HTERT RPE-1 (cell line): ENCODE measurements around the gene ABAT.
"Not testable (repeated sequence)": the region's sequence is repeated elsewhere in the genome, so short reads cannot be mapped to it uniquely, and the experiment has no call there.

Experiments used
- in situ Hi-C: fragments of 300-500 bp; cut with MboI; formaldehyde crosslinking; loops from 4 replicates; pipeline ENCODE4 v1.14.3; 2020; ENCODE audit warnings: low sequenced_read_pairs

The ABAT gene

DNA sequence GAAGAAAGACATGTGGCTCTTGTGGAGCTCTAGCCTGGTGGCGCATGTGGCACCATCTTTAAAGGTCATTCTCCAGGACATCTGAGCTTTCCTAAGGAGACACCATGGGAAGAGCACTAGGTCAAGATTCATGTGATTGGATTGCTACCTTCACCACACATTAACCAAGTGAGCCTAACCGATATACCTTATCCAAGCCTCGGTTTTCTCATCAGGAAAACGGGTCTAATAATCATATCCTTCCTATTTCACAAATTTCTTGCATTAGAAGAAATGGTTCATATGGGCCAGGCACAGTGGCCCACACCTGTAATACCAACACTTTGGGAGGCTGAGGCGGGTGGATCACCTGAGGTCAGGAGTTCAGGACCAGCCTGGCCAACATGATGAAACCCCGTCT lies 64.7 kb downstream of the ABAT start:
- in situ Hi-C loops, result no loop called here

DNA sequence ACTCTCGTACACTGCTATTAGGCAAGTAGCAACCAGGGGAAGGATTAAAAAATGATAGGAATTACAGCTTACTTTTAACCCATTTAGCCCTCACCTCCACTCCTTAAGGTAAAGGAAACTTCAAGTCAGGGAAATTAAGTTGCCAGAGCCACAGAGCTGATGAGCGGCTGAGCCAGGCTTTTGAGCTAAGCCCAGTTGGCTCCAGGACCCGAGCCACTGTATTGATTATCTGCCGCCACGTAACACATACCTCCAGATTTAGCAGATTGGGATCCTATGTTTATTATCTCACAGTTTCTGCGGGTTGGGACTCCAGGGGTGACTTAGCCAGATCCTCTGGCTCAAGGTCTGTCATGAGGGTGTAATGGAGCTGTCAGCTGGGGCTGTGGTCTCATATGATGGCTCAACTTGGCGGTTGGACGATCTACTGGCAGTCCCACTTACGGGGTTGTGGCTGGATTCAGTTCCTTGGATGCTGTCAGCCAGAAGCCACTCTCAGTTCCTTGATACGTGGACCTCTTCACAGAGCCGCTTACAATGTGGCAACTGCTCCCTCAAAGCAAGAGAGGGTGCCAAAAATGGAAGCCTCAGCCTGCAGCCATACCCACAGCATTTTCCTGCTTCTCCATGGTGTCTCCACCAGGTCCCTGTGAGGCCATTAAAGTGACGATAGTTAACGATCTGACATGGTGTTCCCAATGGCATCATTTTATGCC lies 65.7 kb downstream of the ABAT start:
- in situ Hi-C loops, result no loop called here

DNA sequence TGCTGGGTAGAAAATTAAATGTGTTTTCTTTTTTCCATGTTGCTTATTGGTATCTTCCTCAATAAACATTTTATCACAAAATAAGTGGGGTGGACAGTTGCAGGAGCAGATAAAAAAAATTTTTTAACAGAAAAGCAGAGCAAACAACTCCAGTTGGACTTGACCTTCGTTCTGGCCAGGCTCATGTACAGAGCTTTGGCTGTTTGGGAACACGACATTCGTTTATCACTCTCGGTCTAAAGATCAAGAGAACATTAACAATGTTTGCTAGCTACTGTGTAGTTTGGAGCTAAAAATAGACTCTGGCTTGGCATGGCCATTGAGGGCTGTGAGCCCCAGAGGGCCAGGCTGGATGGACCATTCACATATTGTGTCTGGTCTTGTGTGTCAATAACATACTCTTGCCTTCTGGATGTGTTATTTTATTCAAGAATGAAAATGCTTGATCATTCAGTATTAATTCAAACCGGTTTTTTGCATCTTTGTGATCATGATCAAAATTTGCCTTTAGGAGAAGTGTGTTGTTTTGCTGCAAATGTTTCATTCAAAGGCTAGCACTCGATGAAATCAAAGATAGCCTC lies 66.4 kb downstream of the ABAT start:
- in situ Hi-C loops, result no loop called here

DNA sequence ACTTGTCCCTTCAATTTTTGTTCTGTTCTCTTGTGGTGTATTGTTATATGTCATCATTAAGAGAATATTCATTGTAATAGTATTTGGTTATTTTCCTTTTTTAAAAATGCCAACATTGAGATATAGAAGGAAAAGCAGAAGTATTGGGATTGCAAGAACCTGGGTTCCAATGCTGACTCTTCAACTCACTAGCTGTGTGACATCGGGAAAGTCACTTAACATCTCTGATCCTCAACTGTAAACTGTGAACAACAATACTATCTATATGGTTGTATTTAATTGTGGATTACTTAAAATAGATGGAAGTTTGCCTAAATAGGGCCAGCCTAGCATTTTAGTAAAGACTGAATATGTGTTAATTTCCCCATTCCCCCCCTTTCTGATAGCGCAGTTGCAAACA lies 67.2 kb downstream of the ABAT start:
- in situ Hi-C loops, result no loop called here

DNA sequence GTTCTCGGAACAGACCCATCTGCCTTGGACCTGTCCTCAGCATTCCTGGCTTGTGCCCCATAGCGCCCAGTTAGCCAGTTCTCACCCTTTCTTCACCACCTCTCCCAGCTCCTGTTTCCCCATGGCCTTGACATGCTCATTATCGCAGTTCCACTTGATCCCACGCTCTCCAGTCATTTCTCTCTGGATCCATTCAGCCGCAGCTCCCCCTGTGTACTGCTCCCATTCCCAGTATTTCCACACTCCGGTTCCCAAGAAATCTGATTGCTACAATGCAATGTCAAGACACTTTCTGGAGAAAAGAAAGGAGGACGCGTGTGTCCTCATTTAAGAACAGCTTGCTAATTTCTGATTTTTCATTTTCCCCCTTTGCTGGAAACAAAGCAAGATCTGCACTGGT lies 67.7 kb downstream of the ABAT start:
- in situ Hi-C loops, result no loop called here

DNA sequence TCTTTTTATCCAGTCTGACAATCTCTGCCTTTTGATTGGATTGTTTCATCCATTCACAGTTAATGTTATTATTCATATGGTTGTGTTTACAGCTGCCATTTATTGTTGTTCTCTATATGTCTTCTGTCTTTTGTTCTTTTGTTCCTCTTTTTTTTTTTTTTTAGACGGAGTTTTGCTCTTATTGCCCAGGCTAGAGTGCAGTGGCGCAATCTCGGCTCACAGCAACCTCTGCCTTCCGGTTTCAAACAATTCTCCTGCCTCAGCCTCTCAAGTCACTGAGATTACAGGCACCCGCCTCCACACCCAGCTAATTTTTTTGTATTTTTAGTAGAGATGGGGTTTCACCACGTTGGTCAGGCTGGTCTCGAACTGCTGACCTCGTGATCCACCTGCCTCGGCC lies 74.5 kb downstream of the ABAT start:
- in situ Hi-C loops, result not testable (repeated sequence)

DNA sequence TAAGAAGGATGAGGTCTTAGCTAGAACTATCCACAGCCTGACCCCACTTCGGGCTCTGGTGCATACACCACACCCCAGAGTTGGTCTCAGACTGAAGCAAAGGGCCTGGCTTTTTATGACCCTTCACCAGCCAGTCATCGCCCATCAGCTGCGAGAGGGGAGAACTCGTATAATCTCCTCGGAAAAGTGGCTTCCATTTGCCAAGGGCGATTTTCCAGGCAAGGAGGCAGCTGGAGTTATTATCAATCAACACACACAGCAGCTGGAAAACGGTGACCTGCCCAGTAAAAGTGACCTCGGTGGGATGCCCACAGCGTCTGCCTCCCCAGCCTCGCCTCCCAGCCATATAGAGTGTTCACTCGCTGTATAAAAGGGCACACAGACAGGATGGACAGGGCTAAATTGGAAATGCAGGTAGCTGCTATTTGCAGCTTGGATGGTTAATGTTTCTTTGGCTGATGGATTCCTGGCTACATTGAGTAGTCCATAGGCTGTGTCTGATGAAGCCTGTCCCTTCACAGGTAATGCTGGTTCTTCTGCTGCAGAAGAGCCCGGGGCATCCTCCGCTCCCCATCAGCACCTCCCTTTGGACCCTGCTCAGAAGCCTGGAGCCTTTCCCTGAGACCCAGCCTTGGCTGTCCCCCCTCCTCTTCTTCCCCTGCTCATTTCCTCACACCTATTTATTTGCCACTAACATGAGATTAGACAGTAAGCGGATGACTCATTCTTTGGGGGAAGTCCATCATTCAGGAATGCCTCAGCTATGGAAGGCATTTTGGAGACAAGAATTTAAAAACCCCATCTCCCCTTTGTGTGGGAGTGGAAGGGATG lies 77.3 kb downstream of the ABAT start:
- in situ Hi-C loops, result no loop called here

DNA sequence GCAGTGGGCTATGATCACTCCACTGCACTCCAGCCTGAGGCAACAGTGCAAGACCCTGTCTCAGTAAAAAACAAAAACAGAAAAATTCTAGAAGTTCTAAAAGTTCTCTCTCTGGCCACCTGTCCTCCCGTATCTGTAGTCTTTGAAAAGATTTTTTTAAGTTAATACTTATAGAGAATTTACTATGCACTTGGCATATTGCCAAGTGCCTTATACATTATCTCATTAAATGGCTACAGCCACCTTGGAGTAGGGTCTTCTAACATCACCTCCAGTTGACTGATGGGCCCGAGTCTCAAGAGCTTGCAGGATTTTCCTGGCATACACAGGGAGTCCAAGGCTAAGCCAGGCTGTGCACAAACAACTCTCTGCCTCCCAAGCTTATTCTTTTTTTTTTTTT lies 78.3 kb downstream of the ABAT start:
- in situ Hi-C loops, result no loop called here

DNA sequence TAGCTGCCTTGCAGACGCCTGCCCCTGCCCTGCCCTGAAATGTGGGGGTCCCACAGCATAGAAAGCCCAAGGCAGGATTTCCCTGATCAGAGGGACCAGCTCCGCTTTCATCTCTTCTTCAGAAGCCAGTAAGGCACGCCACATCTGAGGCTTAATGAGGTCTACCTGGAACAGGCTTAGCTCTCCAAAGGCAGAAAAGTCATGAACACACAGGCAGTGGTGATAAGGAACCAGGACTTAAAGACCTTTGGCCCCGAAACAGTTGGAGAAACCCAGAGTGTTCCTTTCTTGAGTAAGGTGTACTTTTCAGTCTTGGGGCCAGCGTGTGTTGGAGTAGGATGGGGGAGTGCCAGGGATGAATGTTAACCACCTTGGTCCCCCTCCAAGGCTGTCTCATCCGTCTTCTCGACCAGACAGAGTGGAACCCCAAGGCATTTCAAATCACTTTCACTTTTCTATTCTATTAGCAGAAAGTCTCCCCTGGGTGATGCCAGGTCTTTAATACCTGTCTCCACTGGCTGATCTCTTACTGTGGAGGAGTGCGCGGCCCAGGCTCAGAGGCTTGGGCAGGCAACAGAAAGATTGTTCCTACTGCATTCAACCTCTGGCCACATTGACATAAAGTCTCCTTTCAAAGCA lies 79.1 kb downstream of the ABAT start:
- in situ Hi-C loops, result no loop called here

DNA sequence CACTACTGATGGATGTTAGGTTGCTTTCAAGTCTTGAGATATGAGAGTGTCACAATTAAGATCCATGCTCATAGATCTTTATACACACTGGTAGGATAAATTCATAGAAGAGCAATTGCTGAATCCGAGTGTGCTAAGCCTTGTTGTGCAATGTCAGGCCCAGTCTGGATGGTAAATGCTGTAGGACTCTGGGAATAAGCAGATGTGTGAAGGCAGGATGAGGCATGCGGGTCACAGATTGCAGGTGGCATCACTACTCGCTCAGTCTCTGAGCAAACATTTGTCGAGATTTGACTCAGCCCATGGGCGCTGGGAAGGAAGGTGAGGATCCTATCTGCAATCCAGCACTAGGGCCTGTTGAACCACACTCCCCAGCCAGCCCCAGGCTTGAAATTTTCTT lies 82.3 kb downstream of the ABAT start:
- in situ Hi-C loops, result no loop called here

DNA sequence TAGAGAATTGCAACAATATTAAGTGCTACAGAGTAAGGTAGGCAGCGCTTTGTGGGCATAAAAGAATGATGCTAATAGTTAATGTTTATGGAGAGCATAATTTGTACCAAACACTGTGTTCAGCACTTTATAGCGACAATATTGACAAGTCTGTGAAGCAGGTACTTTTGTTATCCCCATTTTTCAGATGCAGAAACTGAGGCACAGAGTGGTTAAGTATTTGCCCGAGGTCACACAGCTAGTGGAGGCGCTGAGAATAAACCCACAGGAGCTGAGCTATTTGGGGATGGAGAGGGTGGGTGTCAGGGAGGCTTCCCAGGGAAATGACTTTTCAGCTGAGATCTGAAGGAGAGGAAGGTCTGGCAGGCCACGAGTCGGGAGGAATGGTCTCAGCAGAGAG lies 83.6 kb downstream of the ABAT start:
- in situ Hi-C loops, result no loop called here

DNA sequence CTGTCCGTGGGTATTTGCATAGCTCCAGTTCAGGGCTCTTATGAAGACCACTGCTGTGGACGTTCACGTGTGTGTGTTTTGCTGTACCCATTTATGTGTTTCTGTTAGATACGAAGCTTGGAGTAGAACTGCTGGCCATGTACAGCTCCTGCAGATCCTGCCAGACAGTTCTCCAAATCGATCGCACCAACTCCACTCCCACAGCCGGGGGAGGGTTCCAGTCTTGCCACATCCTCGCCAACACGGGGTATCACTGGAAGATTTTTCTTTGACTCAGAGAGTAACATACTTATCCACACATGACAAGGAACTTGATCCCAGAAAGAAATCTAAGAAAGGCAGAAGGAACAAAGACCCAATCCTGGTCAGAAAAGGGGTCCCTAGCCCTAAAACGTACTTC lies 85.6 kb downstream of the ABAT start:
- in situ Hi-C loops, result no loop called here

DNA sequence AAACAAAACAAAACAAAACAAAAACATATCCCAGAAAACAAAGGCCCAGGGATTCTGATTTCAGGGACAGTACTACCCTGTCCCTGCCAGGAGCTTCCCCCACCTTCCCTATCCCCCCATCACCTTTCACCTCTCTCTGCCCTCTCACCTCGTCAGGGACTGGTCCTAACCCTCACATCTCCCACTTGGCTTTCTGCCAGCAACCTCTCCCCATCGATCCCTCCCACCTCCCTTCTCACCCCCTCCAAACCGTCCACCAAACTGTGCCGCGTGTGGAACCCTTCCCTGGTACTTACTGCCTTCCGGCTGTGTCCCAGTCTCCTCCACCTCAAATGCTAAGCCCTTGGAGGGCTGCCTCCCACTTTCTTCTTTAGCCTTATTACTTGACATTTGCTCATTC lies 86.7 kb downstream of the ABAT start:
- in situ Hi-C loops, result no loop called here

DNA sequence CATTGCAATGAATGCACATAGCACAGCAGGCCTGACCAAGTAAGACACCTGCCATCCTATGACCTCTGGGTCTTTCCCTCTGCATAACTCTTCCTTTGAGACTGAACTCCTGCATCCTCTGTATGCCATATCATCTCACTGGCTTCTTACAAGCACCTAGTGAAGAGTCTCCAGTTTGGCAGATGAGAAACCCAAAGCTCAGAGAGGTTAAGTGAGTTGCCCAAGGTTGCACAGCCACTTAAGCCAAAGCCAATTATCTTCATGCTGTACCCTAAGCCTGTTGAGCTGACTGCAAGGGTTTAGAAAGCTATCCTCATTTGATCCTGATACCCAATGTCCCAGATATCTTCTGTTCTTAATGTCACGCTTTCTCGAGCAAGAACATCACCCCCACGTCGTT lies 87.8 kb downstream of the ABAT start:
- in situ Hi-C loops, result no loop called here

DNA sequence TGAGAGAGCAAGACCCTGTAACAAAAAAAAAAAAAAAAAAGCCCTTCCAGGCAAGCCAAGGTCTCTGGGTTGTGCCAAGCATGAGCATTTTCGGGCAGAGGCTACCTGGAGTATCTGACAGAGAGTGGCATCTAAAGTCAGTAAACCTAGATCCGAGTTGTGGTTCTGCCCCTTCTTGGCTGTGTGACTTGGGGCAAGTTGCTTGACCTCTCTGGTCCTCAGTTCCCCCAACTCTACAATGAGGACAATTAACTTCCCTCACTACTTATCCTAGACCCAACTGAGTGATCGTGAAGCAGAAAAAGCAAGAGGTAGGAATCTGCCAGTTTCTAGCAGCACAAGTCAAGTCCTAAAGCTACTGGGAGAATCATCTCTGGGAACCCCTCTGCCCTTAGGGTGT lies 88.7 kb downstream of the ABAT start:
- in situ Hi-C loops, result no loop called here

DNA sequence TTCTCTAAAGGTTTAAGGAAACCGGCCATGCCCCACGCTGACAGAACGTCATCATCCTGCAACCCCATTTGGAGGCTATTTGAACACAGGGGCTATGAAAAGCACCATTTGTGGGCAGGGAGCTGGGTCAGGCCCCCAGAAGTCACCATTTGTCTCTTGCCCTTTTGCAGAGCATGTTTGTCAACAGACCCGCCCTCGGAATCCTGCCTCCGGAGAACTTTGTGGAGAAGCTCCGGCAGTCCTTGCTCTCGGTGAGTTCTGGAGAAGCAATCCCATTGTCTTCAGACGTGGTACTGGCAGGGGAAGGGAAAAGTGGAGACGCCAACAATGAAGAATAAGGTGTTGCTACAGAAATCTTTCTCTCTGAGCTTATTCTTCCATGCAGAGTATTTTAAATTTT lies 89.5 kb downstream of the ABAT start:
- in situ Hi-C loops, result no loop called here

DNA sequence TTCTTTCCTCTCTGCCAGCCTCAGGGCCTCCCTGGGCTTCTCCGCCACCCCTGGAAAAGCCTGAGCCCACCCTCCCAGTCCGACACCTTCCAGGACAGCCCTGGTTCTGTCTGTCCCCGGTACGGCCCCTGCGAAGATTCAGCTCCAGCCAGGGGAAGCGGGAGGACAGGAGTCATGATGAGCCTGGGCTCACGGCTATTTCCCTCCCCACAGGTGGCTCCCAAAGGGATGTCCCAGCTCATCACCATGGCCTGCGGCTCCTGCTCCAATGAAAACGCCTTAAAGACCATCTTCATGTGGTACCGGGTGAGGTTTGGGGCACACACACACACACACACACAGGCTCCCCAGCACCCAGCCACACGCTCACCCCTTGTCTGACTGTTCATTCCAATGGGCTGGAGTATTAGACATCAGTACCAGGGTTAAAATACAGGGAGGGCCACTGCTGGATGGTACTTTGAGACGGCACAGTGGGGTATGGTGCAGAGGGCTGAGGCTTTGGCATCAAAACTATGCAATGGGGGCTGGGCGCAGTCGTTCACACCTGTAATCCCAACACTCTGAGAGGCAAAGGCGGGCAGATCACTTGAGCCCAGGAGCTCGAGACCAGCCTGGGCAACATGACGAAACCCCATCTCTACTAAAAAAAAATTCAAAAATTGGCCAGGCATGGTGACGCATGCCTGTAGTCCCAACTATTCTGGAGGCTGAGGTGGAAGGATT lies 90.3 kb downstream of the ABAT start:
- in situ Hi-C loops, result no loop called here

DNA sequence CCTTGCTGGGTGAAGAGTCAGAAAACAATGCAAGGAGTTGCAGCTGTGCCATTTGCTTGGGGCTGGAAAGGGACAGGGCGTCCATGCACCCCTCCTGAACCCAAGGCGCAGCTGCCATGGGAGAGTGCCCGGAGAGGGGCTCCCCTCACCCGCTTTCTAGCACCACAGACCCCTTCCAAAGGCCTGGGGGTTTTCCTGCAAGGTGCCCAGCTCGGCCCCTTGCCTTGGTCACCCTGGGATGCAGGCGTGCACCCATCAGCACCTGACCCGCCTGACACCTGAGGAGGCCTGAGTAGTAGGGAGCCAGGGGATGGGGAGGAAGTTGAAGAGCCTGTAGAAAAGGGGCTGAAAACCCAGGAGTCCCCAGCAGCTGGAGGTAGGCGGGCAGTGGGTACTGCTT lies 92.8 kb downstream of the ABAT start:
- in situ Hi-C loops, result no loop called here

DNA sequence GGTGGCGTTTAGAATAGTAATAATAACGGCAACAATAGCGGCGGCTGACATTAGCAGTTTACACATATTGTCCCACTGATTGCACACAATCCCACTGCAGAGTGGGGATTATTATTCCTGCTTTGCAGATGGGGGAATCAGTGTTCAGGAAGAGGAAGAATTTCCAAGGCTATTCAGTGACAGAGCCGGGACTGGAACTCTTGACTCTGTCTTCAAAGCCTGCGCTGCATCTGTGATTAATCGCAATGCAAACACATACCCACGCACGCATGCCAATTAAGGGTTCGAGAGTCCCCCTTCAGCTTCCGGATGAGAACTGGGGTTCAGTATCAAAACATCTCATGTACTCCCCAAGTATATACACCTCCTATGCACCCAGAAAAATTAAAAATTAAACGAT lies 93.9 kb downstream of the ABAT start:
- in situ Hi-C loops, result no loop called here

DNA sequence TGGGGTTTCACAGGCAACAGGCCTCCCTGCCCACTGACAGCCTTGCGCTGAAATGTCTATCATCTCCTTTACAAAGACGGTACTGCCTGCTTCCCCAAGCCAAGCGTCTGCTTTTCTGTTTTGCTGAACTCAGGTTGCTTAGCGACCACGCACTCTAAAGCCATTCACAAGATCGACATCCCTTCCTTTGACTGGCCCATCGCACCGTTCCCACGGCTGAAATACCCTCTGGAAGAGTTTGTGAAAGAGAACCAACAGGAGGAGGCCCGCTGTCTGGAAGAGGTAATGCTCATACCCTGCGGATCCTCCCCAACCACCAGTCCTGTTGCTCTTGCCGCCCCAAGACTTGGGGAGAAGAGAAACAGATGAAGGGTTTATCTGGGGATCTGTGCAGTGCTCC lies 94.3 kb downstream of the ABAT start:
- in situ Hi-C loops, result no loop called here

DNA sequence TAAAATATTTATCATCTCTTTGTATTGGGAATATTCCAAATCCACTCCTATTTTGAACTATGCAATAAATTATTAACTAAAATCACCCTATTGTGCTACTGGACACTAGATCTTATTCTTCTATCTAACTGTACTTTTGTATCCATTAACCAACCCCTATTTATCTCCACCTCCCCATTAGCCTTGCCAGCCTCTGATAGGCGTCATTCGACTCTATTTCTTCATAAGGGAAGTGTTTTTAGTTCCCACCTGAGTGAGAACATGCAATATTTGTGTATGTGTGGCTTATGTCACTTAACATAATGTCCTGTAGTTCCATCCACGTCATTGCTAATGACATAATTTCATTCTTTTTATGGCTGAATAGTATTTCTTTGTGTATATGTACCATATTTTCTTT lies 99.1 kb downstream of the ABAT start:
- in situ Hi-C loops, result no loop called here
